Activated T-helper 2 cell treated with anti-CD3 and anti-CD28 coated beads, Interferon-gamma antibody, Interleukin-2, Interleukin-4, amounts not matched to agents 10 μg/mL and 5 μg/mL and 100 μg/mL, durations not matched to agents 14 hours and 24 hours and 36 hours (primary cell): Measurements from ENCODE around the gene TMBIM6. TPM values are rescaled to one million over a fixed set of nuclear protein-coding genes. Genes with fewer than 3 reads are reported as not detected.
"Not testable (repeated sequence)": the region's sequence is repeated elsewhere in the genome, so short reads cannot be mapped to it uniquely, and the experiment has no call there.

Experiments used
- DNase-seq: peaks from one replicate; pipeline ENCODE4 v3.0.0; 2021; ENCODE audit warnings: low spot score
- H3K27ac Mint-ChIP-seq: one replicate; pipeline ENCODE4 v1.8.0; 2021; ENCODE audit warnings: mixed read lengths
- H3K27me3 Mint-ChIP-seq: one replicate; pipeline ENCODE4 v1.8.0; 2021; ENCODE audit warnings: low read depth, mixed read lengths
- H3K36me3 Mint-ChIP-seq: one replicate; pipeline ENCODE4 v1.8.0; 2021; ENCODE audit warnings: low read depth, mixed read lengths
- H3K4me1 Mint-ChIP-seq: one replicate; pipeline ENCODE4 v1.8.0; 2021; ENCODE audit warnings: low read depth, mixed read lengths
- H3K4me3 Mint-ChIP-seq: one replicate; pipeline ENCODE4 v1.8.0; 2021; ENCODE audit warnings: low read depth, mild to moderate bottlenecking, moderate library complexity, mixed read lengths
- H3K9me3 Mint-ChIP-seq: one replicate; pipeline ENCODE4 v1.8.0; 2021; ENCODE audit warnings: mixed read lengths
- intact Hi-C: fragments of 100-400 bp; cut with micrococcal nuclease; formaldehyde crosslinking; loops from one replicate; pipeline ENCODE4 v1.15.1; 2023
- total RNA-seq: library from RNA; stranded (reverse); gene quantifications from 2 replicates; pipeline ENCODE4 v1.2.3, GENCODE V29; 2022

Gene TMBIM6
- total RNA-seq, 1 donor from 2014 or later = 405 TPM

- Mint-ChIP-seq H3K36me3 (peaks cover 72% of the 10 kb centered on the region), H3K4me1 (peaks cover 53% of the 10 kb centered on the region), H3K27me3 (no peaks in the 10 kb centered on the region), H3K4me3 (peak overlapping the region; percentile 49), H3K27ac (peak overlapping the region; percentile 91), H3K9me3 (no peaks in the 10 kb centered on the region)
- intact Hi-C loops = loop anchor here (1.0 to 5.0 kb wide), 4 partner anchors 12 to 125 kb away; partner anchors contain the start of genes BCDIN3D and TMBIM6
- no peak for DNase-seq
Measured at GRCh38 chr12:49762468-49762847, 21.1 kb downstream of the TMBIM6 start.

DNA sequence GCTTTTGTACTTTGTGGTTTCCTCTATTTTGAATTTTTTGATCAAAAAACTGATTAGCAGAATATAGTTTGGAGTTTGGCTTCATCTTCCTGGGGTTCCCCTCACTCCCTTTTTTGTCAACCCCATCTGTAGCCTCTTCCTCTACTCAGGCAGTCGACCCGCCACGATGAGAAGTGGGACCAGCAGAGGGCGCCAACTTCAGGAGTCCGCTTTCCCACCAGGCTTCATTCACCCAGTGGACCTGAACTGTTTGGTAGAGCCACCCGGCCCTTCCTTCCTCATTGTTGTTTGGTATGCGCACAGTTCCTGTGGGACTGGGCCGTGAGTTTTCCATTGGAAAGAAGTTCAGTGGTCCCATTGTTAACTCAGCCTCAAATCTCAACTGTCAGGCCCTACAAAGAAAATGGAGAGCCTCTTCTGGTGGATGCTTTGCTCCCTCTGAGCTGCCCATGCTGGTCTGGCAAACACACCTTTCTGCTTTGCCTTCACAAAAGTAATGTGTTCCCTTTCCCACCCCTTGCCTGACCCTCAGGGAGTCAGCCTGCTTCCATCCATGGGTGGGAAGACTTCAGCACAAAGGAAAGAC is 21.7 kb downstream of the TMBIM6 start:
- DNase-seq = peak; percentile 72
- Mint-ChIP-seq H3K9me3 (no peaks in the 10 kb centered on the region), H3K4me1 (peaks cover 53% of the 10 kb centered on the region), H3K4me3 (peak overlapping the region; percentile 49), H3K27me3 (no peaks in the 10 kb centered on the region), H3K27ac (peak overlapping the region; percentile 91), H3K36me3 (peaks cover 66% of the 10 kb centered on the region)
- intact Hi-C loops = loop anchor here (1.0 to 5.0 kb wide), 3 partner anchors 15 to 126 kb away; partner anchors contain the start of gene BCDIN3D

DNA sequence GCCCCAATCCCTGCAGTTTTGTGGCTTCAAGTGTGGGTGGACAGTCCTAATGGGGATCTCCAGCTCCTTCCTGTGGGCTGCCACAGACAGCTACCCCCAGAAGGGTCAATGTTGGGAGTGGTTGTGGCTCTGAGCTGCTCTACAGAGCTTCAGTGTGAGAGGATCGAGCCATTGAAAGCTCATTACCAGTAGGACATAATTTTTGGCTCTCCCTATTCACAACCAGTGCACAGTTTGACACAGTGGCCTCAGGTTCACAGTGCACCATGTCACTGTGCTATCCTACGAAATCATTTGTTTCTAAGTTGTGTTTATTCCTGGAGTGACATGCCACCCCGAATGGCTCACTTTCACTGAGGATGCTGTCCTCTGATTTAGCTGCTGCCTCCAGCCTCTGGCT is 22.8 kb downstream of the TMBIM6 start:
- peaks cover 45% of the 10 kb centered on the region for H3K4me1 Mint-ChIP-seq
- H3K4me3 Mint-ChIP-seq = peak overlapping the region; percentile 20
- intact Hi-C loops = loop anchor here (5.0 kb wide), 2 partner anchors 78 to 127 kb away; partner anchors contain the start of gene BCDIN3D
- no peaks in the 10 kb centered on the region for H3K9me3 Mint-ChIP-seq
- peak overlapping the region; percentile 91 for H3K27ac Mint-ChIP-seq
- peaks cover 56% of the 10 kb centered on the region for H3K36me3 Mint-ChIP-seq
- no peaks in the 10 kb centered on the region for H3K27me3 Mint-ChIP-seq
- no peak for DNase-seq

- H3K4me1 Mint-ChIP-seq = peaks cover 43% of the 10 kb centered on the region
- H3K27me3 Mint-ChIP-seq = no peaks in the 10 kb centered on the region
- no peak for DNase-seq
- no peaks in the 10 kb centered on the region for H3K9me3 Mint-ChIP-seq
- no peak overlapping the region for H3K4me3 Mint-ChIP-seq
- H3K27ac Mint-ChIP-seq = no peak overlapping the region
- peaks cover 46% of the 10 kb centered on the region for H3K36me3 Mint-ChIP-seq
- intact Hi-C loops = no loop called here
Measured at GRCh38 chr12:49766115-49766455, 24.7 kb downstream of the TMBIM6 start.

GRCh38 chr12:49767333-49767732 is 26.0 kb downstream of the TMBIM6 start:
- H3K4me1 Mint-ChIP-seq = peaks cover 30% of the 10 kb centered on the region
- H3K9me3 Mint-ChIP-seq = no peaks in the 10 kb centered on the region
- peaks cover 34% of the 10 kb centered on the region for H3K36me3 Mint-ChIP-seq
- DNase-seq = no peak
- no peak overlapping the region for H3K27ac Mint-ChIP-seq
- intact Hi-C loops = no loop called here
- H3K27me3 Mint-ChIP-seq = no peaks in the 10 kb centered on the region
- no peak overlapping the region for H3K4me3 Mint-ChIP-seq

- not testable (repeated sequence) for H3K27ac Mint-ChIP-seq
Measured at GRCh38 chr12:49773102-49773501, 31.7 kb downstream of the TMBIM6 start.

DNA sequence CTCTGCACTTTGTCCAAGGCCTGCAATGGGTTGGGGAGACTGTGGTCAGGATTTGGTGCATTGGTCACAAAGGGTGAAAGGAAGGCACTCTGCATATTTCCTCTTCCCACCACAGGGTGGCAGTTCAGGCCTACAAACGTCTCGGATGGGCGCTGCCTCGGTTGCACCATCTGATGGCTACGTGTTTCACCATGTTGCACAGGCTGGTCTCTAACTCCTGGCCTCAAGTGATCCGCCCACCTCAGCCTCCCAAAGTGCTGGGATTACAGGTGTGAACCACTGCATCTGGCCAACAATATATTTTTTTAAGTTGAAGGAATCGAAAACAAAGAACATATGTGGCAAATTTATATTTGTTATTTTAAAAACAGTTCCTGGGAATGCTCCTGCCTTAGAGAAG is 35.1 kb downstream of the TMBIM6 start:
- H3K4me1 Mint-ChIP-seq = peaks cover 13% of the 10 kb centered on the region
- intact Hi-C loops = loop anchor here (1.0 kb wide), 3 partner anchors 35 to 91 kb away; partner anchors contain the start of gene TMBIM6
- peak overlapping the region; percentile 54 for H3K27ac Mint-ChIP-seq
- H3K27me3 Mint-ChIP-seq = peaks cover 20% of the 10 kb centered on the region
- DNase-seq = peak; percentile 45
- H3K36me3 Mint-ChIP-seq = no peaks in the 10 kb centered on the region
- no peak overlapping the region for H3K4me3 Mint-ChIP-seq
- no peaks in the 10 kb centered on the region for H3K9me3 Mint-ChIP-seq

More at GRCh38 chr12:49773102-49773501, 31.7 kb downstream of the TMBIM6 start:
- H3K4me1 Mint-ChIP-seq, intact Hi-C loops, DNase-seq, H3K27me3 Mint-ChIP-seq, H3K36me3 Mint-ChIP-seq, H3K9me3 Mint-ChIP-seq, H3K4me3 Mint-ChIP-seq: not testable (repeated sequence)

DNA sequence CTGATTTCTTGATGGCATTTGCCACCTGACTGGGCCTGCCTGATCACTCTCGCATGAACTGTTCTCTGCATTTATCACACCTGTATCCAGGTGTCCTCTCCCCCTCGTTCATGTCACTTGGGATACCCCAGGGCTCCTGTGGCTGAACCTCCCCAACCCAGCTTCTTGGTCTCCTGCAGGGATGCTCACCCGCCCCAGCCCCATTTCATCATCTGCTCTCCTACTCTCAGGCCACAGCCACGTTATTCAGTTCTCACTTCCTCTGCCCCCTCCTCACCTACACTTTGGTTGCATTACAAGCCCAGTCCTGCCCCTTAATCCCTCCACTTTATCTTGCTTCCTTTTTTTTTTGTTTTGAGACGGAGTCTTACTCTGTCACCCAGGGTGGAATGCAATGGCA is 35.5 kb downstream of the TMBIM6 start:
- no peak overlapping the region for H3K4me3 Mint-ChIP-seq
- peaks cover 13% of the 10 kb centered on the region for H3K4me1 Mint-ChIP-seq
- peaks cover 22% of the 10 kb centered on the region for H3K27me3 Mint-ChIP-seq
- H3K9me3 Mint-ChIP-seq = no peaks in the 10 kb centered on the region
- H3K36me3 Mint-ChIP-seq = no peaks in the 10 kb centered on the region
- H3K27ac Mint-ChIP-seq = no peak overlapping the region
- intact Hi-C loops = loop anchor here (1.0 kb wide), 3 partner anchors 36 to 90 kb away; partner anchors contain the start of gene TMBIM6
- no peak for DNase-seq

DNA sequence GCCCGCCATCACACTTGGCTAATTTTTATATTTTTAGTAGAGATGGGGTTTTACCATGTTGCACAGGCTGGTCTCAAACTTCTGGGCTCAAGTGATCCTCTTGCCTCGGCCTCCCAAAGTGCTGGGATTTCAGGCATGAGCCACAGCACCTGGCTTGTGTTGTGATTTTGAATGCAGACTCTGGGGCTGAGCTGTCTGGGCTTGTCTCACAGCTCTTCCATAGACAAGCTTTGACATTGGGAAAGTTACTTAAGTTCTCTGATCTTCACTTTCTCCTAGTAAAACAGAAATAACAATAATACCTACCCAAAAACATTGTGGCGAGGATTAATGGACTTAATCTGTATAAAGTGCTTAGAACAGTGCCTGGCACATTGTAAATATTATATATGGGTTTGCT is 36.0 kb downstream of the TMBIM6 start:
- H3K27me3 Mint-ChIP-seq = peaks cover 26% of the 10 kb centered on the region
- intact Hi-C loops = no loop called here
- H3K4me1 Mint-ChIP-seq = peaks cover 13% of the 10 kb centered on the region
- H3K4me3 Mint-ChIP-seq = no peak overlapping the region
- H3K27ac Mint-ChIP-seq = no peak overlapping the region
- H3K9me3 Mint-ChIP-seq = no peaks in the 10 kb centered on the region
- DNase-seq = no peak
- H3K36me3 Mint-ChIP-seq = no peaks in the 10 kb centered on the region

- Mint-ChIP-seq H3K27me3 (peaks cover 27% of the 10 kb centered on the region), H3K27ac (no peak overlapping the region)
- intact Hi-C loops = loop anchor here (1.0 kb wide), 2 partner anchors 15 to 134 kb away; no protein-coding TSS in a partner anchor
Measured at GRCh38 chr12:49777800-49778748, 36.7 kb downstream of the TMBIM6 start.

DNA sequence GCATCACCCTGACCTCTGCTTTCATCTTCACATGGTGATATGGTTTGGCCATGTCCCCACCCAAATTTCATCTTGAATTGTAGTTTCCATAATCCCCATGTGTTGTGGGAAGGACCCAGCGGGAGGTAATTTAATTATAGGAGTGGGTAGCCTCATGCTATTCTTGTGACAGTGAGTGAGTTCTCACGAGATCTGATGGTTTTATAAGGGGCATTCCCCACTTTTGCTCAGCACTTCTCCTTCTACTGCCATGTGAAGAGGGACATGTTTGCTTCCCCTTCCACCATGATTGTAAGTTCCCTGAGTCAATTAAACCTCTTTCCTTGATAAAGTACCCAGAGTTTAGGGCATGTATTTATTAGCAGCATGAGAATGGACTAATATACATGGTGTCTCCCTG is 38.2 kb downstream of the TMBIM6 start:
- Mint-ChIP-seq H3K27ac (no peak overlapping the region), H3K9me3 (no peaks in the 10 kb centered on the region)

More at GRCh38 chr12:49777800-49778748, 36.7 kb downstream of the TMBIM6 start:
- no peaks in the 10 kb centered on the region for H3K9me3 Mint-ChIP-seq
- peak; percentile 61 for DNase-seq
- H3K4me1 Mint-ChIP-seq = peaks cover 13% of the 10 kb centered on the region
- no peaks in the 10 kb centered on the region for H3K36me3 Mint-ChIP-seq
- H3K4me3 Mint-ChIP-seq = no peak overlapping the region

GRCh38 chr12:49780914-49781313 is 39.6 kb downstream of the TMBIM6 start:
- DNase-seq, H3K9me3 Mint-ChIP-seq, H3K36me3 Mint-ChIP-seq, H3K4me3 Mint-ChIP-seq, H3K27ac Mint-ChIP-seq, intact Hi-C loops: not testable (repeated sequence)
- Mint-ChIP-seq H3K4me1 (peaks cover 13% of the 10 kb centered on the region), H3K27me3 (peaks cover 40% of the 10 kb centered on the region)

More for the DNA sequence above, 38.2 kb downstream of the TMBIM6 start:
- intact Hi-C loops = no loop called here
- DNase-seq = no peak
- no peaks in the 10 kb centered on the region for H3K36me3 Mint-ChIP-seq
- H3K4me3 Mint-ChIP-seq = no peak overlapping the region
- H3K4me1 Mint-ChIP-seq = peaks cover 13% of the 10 kb centered on the region
- peaks cover 40% of the 10 kb centered on the region for H3K27me3 Mint-ChIP-seq
